Measurements from ENCODE around the gene RABAC1.
"Not testable (repeated sequence)": the region's sequence is repeated elsewhere in the genome, so short reads cannot be mapped to it uniquely, and the experiment has no call there.

RABAC1 gene

DNA sequence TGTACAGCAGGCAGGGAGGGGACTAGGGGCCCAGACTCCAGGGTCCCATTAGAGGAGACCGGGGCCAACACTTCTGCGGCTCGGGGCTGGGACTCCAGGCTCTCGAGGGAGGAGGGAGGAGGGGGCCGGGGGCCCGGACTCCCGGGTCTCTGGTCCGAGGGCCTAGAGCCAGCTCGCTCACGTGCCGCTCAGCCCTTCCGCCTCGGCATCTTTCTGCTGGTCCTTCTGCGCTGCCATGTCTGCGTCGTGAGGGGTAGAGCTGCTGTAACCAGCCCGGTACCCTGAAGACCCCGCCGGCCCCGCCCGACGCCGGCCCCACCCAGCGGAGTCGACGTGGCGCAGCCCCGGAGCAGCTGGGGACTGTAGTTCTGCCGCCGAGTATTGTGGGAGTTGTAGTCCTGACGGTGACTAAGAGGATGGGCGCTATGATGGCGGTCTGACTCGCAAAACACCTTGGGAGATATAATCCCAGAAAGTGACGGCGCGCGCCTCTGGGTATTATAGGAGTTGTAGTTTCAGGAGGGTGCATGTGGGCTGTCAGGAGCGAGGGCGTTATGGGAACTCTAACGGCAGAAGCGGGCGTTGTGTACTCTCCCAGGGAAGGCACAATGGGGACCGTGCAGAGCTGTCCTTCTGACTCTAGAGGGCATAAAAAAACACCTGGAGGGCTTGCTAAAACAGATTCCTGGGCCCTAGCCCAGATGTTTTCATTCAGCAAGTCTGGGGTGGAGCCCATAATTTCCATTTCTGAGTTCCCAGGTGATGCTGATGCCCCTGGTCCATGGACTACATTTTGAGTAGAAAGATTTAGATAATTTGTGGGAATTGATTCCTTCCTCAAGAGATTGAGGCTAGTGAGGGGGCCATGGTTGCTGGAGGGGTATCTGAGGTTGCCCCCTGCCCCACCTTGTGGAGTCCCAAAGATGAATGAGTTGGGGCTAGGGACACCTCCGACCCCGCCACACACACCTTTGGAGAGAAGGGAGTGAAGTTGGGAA lies at the start of gene RABAC1:
RABAC1 (minus strand) TSS at position 266 of the 998 bp plus-strand sequence; CDS start at position 237, 29 bp downstream.
- peak; percentile 92 for DNase-seq

- no peak for DNase-seq
Measured at GRCh38 chr19:42006569-42006968, 47.4 kb upstream of the RABAC1 start.

GRCh38 chr19:42005504-42005903 lies 46.4 kb upstream of the RABAC1 start:
- DNase-seq: no peak

GRCh38 chr19:42003506-42004294 lies 44.6 kb upstream of the RABAC1 start:
- DNase-seq: no peak

DNA sequence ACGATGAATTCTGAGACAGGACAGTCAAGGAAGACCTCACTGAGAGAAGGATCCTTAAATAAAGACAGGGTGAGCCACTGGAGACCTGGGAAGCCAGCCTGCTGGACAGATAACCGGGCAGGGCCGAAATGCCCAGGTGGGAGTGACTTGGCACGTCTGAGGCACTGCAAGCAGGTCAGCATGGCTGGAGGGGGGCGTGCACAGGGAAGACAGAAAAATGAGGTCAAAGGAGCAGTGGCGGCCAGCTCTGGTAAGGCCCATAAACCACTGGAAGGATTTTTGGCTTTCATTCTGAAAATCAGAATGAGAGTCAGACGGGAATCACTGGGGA lies 40.7 kb upstream of the RABAC1 start:
- no peak for DNase-seq

GRCh38 chr19:41999071-41999877 lies 40.2 kb upstream of the RABAC1 start:
- DNase-seq: no peak

GRCh38 chr19:41998246-41999020 lies 39.3 kb upstream of the RABAC1 start:
- DNase-seq: peak; percentile 32

GRCh38 chr19:41997851-41998229 lies 38.7 kb upstream of the RABAC1 start:
- no peak for DNase-seq

- DNase-seq: peak; percentile 39
Measured at GRCh38 chr19:41997121-41997850, 38.2 kb upstream of the RABAC1 start.

GRCh38 chr19:41995959-41996797 lies 37.1 kb upstream of the RABAC1 start:
- no peak for DNase-seq

GRCh38 chr19:41994994-41995958 lies 36.2 kb upstream of the RABAC1 start:
- DNase-seq: no peak

- no peak for DNase-seq
Measured at GRCh38 chr19:41994521-41994971, 35.4 kb upstream of the RABAC1 start.

- peak; percentile 72 for DNase-seq
Measured at GRCh38 chr19:41993612-41994483, 34.7 kb upstream of the RABAC1 start, which contains the start of gene ATP1A3. Gene ATP1A3, minus strand, starts transcription at chr19:41994230. Its CDS starts 154 bp downstream, at chr19:41994076.

- not testable (repeated sequence) for DNase-seq
Measured at GRCh38 chr19:41991925-41992569, 32.9 kb upstream of the RABAC1 start.

GRCh38 chr19:41991025-41991424 lies 31.9 kb upstream of the RABAC1 start:
- DNase-seq: no peak

DNA sequence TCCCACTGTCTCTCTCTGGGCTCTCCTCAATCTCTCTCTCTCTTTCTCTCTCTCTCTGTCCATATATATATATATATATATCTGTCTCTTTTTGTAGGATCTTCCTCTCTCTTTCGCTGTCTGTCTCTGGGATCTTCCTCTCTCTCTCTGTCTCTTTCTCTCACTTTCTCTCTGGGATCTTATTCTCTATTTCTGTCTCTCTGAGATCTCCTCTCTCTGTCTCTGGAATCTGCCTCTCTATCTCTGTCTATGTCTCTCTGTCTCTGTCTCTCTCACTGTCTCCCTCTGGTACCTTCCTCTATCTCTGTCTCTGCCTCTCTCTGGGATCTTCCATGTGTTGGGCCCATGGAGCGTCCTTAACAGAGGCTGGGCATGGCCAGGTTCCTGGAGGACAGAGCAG lies 31.5 kb upstream of the RABAC1 start:
- no peak for DNase-seq

DNA sequence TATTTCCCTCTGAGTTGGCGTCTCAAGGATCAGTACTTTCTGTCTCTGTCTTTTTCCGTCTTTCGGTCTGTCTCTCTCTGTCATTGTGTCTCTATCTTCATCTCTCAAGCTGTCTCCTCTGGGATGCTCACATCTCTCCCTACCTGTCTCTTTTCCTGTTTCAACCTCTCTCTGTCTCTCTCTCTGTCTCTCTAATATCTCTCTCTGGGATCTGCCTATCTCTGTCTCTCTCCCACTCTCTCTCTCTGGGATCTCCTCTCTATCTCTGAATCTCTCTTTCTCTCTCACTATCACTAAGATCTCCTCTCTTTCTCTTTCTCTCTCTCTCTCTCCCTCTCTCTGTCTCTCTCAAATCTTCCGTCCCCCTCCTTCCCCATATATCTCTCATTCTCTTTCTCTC lies 30.9 kb upstream of the RABAC1 start:
- no peak for DNase-seq
